HL-60/S4 (cell line): Measurements from ENCODE around the gene CFAP119.
"Not testable (repeated sequence)": the region's sequence is repeated elsewhere in the genome, so short reads cannot be mapped to it uniquely, and the experiment has no call there.

ENCODE experiments used
- in situ Hi-C: fragments of 300-500 bp; cut with MboI; formaldehyde crosslinking; loops from 2 replicates; pipeline ENCODE4 v1.14.3; 2022; ENCODE audit warnings: low sequenced_read_pairs

Gene CFAP119

DNA sequence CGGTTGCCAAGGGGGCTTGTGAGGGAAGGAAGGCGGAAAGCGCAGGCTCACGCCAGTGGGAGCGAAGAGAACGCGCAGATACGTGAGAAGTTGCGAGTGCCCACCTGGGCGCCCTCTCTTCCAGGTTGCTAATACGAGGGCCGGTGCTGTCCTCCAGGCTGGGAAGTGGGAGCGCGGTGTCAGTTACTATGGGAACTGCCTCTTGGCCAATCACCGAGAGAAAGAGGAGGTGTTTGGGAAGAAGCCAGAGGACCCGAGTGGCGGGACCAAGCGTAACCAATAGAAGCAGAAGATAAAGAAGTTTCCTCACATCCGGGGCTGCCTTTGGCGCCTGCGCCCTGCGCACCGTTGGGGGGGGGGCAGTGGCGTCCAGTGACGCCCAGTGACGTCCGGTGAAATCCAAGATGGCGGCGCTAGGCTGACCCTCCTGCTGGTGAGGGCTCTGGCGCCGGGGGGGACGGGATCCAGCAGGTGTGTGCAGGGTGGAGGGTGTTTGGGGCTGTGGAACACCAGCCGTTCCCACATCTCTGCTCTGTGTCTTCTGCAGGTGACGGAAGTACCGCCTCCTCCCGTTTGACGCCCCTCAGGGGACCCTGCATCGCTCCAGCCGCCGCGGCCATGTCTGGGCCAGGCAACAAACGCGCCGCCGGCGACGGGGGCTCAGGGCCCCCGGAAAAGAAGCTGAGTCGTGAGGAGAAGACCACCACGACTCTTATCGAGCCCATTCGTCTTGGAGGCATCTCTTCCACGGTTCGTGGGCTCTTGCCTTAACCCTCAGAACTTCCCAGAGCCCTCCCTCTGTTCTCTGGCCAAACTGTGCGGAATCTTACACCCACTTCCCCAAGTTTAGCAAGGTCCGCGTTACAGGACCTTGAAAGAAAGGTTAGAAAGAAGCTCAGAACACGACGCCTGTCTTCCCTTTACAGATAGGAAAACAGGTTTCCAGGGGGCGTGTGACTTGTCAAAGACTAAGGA, at the start of gene CFAP119, which contains the start of gene RNF40:
Gene CFAP119, minus strand, starts transcription at position 135 of the 975 bp plus-strand sequence. CDS start 314 bp downstream, outside the sequence.
Gene RNF40, plus strand, starts transcription at position 395 of the 975 bp plus-strand sequence. Its CDS starts 224 bp downstream, at position 619.
- in situ Hi-C loops: no loop called here

DNA sequence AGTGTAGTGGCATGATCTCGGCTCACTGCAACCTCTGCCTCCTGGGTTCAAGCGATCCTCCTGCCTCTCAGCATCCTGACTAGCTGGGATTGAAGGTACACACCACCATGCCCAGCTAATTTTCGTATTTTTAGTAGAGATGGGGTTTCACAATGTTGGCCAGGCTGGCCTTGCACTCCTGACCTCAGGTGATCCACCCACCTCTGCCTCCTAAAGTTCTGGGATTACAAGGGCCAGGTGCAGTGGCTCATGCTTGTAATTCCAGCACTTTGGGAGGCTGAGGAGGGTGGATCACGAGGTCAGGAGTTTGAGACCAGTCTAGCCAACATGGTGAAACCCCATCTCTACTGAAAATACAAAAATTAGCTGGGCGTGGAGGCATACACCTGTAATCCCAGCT, 47.8 kb upstream of the CFAP119 start:
- in situ Hi-C loops: not testable (repeated sequence)

DNA sequence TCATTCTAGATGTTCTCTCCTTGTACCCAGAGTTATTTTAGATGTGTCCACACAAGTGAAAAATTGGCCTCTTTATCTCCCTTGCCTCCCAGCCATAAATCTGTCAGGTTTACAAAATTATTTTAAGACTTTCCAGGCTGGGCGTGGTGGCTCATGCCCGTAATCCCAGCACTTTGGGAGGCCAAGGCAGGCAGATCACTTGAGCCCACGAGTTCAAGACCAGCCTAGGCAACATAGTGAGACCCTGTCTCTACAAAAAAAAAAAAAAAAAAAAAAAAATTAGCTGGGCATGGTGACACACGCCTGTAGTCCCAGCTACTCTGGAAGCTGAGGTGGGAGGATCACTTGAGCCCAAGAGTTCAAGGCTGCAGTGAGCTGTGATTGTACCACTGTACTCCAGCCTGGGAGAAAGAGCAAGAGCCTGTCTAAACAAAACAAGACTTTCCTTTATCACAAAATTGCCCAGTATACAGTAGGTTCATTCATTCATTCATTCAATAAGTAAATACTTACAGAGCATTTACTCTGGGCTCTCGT, 47.1 kb upstream of the CFAP119 start:
- in situ Hi-C loops: not testable (repeated sequence)

DNA sequence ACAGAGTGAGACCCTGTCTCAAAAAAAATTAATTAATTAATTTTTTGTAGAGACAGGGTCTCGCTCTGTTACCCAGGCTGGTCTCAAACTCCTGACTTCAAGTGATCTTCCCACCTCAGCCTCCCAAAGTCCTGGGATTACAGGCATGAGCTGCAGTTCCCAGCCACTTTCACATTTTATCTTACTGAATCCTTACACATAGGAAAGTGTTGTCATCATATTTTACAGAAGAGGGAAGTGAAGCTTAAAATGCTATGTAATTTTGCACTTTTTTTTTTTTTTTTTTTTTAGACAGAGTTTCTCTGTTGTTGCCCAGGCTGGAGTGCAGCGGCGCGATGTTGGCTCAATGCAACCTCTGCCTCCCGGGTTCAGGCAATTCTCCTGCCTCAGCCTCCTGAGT, 46.3 kb upstream of the CFAP119 start:
- in situ Hi-C loops: no loop called here

DNA sequence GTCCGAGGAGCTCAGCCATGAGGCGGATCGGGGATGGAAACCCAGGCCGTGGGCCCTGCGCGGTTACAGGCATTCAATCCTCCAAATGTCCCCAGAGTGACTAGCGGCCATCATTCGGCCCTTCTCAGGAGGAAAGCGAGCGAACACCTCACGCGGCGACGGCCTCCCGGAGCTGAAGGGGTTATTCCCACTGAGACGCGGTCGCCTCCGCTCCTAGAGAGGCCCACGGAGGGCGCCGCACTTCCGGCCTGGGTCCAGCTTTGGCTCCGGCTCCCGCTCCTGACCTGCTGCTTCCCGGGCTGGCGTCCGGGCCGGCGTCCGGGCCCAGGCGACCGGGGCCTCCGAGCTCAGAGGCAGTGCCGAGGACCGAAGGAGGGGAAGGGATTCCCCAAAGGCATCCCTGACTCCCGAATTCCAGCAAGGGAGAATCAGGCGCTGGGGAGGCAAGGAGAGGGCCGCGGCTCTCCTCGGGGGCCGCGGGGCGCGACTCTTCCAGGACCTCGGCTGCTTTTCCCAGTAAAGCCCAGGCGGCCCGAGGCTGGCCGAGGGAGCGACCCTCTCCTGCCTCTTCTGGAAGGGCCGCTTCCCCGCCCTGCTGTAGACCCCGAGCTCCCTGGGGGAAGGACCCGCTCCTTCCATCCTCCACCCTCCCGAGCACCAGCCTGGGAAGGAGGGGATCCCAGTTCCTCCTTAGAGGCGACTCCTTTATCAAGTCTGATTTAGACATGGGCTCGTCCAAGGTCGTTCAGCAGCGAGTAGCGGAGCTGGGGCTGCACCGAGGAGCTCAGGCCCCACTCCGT, 43.7 kb upstream of the CFAP119 start:
- in situ Hi-C loops: no loop called here

DNA sequence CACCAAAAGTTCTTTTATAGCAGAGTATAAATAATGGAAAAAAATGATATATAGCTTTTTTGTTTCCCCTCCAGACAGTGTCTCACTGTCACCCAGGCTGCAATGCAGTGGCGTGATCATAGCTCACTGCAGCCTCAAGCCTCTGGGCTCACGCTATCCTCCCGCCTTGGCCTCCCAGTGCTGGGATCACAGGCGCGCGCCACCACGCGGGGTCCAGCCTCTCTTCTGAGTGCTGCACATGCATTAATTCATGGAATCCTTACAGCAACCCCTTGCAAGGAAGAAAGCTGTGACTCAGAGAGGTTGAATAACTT, 43.2 kb upstream of the CFAP119 start:
- in situ Hi-C loops: no loop called here

DNA sequence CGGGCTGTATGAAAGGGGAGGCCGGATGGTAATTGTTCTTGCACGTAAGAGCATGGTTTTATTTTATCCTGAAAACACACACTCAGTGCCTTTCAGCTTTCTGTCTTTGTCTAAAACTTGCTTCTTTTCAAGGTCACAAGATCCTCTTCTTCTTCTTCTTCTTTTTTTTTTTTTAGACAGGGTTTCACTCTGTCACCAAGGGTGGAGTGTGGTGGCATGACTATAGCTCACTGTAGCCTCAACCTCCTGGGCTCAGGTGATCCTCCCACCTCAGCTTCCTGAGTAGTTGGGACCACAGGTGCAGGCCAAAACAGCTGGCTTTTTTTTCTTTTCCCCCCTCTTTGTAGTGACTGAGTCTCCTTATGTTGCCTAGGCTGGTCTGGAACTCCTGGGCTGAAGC, 41.1 kb upstream of the CFAP119 start:
- in situ Hi-C loops: no loop called here

DNA sequence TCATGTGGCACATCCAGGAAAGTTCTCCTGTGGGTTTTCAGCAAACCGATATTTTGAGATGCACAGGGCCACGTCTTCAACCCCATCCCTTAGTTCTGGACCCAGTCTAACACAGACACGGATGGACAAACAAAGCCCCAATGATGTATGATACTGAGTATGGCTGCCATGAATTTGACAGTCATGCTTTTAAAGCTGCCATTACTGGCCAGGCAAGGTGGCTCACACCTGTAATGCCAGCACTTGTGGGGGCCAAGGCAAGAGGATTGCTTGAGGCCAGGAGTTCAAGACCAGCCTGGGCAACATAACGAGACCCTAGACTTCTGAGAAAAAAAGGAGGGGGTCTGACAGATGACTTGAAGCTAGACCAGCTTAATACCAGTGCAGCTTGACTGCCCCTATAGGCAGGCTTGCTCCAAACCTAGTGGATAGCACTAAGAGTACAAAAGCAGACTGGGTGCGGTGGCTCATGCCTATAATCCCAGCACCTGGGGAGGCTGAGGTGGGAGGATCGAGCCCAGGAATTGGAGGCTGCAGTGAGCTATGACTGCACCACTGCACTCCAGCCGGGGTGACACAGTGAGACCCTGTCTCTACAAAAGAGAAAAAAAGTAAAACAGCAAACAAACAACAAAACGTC, 35.9 kb upstream of the CFAP119 start:
- in situ Hi-C loops: no loop called here

DNA sequence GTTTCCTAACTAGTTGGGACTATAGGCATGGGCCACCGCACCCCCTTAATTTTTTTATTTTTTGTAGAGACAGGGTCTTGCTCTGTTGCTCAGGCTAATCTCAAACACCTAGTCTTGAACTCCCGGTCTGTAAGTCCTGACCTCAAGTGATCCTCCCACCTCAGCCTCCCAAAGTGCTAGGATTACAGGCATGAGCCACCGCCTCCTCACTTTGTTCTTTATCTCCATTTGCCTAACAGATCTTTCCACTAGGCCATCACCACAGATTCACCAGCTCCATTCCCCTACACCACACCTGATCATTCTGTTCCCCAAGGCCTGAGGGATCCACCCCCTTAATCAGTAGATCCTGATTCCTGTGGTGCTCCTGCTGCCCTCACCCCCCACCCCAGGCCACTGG, 32.8 kb upstream of the CFAP119 start:
- in situ Hi-C loops: no loop called here

DNA sequence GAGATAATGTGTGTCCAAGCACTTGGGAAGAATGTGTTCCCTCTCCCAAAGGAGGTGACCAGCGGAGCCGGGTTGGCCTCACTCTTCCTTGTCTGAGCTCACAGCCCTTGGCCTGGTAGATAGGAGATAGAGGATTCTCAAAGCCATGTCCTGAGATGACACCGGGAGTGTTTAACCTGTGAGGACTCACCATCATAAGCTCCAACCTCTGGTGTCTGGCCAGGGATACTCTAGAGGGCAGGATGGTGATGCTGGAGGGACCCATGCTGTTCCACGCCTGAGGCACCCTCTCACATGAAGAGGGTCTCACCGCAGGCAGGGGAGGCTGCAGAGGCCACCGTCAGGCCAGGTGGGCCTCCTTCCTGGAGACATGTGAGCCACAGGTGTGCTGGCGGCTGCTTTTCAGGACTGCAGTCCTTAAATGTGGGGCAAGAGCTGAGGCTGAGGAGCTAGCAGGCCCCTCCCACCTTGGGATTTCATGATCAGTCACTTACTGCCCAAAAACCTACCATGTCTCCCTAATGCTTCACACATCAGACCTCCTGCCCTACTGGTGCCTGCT, 31.7 kb upstream of the CFAP119 start:
- in situ Hi-C loops: no loop called here

DNA sequence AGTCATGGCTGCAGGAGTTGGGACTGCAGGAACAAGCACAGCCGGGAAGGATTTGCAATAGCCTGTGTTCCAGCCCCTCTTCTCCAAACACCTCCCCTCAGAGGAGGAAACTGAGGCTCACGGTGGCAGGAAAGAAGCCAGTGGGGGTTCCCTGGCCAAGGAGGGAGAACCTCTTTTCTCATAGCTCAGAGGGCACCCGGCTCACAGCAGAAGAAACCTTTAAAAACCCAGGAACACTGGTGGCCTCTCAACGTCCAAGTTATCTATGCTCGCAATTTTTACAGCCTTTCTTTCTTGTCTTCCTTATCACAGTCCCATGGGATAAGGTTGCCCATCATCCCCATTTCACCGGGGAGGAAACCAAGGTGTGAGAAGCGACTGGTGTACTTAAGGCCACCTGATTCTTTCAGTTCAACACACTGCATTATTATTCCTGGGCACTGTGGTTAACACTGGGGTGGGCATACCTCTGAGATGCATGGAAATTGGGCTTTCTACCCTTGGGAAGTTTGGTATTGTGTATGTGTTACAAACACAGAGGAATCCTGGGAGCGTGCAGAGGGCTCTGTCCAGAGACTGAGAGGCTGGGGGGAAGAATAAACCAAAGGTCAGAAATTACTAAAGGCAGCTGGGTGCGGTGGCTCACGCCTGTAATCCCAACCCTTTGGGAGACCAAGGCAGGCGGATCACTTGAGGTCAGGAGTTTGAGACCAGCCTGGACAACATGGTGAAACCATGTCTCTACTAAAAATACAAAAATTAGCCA, 25.9 kb upstream of the CFAP119 start:
- in situ Hi-C loops: no loop called here

DNA sequence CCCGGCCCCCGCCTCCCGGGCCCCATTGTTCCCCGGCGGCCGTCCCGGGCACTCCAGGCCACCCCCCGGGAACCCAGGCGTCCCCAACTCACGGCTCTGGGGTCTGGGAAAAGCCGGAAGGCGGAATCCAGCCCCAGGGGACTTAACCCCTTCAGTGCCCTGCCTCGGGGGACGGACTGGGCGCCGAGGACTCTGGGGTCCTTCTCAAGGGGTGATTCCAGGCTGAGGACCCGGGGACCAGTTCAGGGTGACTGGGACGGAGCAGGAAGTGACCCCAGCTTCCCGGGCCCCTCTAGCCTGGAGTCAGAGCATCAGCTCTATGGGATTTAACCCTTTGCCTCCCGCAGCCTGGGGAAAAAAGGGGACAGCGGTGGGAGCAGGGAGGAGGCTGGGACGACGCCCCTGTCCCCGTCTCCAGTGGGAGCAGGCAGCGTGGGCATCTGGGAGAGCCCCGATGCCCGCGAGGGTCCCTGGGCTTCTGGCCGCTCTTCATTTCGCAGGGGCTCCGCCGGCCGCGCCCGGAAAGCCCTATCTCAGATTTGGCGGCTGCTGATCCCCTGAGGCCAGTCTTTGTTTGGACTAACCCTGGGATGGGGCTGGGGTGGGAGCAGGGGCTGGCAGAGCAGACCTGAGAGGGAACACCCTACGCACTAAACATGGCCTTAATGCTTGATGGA, 25.2 kb upstream of the CFAP119 start, which contains the start of gene ZNF629:
Gene ZNF629, minus strand, starts transcription at position 270 of the 677 bp plus-strand sequence. CDS start 2,723 bp downstream, outside the sequence.
- in situ Hi-C loops: no loop called here

DNA sequence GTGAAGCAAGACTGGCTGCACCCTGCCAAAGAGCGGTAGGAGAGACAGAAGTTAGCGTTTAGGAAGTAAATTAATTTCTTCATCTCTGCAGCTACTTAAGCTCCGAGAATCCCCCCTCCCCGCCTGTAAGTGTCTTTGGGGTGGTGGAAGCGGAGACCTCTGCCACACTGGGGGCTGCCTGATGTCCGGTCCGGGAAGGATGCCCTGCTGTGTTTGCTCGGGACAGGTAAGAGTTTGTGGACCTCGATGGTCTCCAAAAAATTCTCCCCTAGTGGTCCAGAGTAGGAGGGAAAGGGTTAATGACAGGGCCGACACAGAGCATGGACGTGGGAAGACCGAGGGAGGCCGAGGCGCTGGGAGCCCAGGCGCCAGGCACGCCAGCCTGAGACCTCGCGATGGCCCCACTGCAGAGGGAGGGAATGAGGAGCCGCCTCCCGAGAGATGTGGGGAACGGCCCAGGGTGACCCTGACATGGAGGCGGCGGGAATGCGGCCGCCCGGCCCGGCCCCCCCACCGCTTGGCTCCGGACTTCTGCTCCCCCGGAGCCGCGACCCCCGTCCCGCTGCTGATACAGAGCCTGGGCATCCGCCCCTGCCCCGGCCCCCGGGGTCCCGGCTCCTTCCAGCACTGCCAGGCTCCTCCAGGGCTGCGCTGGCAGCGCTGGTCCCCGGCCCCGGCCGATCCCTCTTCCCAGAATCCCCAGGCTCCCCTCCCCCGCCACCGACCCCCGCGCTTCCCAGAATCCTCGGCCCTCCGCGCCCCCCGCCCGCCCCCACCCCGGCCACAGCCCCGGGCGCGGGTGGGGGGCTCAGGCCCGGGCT, 24.5 kb upstream of the CFAP119 start:
- in situ Hi-C loops: no loop called here

DNA sequence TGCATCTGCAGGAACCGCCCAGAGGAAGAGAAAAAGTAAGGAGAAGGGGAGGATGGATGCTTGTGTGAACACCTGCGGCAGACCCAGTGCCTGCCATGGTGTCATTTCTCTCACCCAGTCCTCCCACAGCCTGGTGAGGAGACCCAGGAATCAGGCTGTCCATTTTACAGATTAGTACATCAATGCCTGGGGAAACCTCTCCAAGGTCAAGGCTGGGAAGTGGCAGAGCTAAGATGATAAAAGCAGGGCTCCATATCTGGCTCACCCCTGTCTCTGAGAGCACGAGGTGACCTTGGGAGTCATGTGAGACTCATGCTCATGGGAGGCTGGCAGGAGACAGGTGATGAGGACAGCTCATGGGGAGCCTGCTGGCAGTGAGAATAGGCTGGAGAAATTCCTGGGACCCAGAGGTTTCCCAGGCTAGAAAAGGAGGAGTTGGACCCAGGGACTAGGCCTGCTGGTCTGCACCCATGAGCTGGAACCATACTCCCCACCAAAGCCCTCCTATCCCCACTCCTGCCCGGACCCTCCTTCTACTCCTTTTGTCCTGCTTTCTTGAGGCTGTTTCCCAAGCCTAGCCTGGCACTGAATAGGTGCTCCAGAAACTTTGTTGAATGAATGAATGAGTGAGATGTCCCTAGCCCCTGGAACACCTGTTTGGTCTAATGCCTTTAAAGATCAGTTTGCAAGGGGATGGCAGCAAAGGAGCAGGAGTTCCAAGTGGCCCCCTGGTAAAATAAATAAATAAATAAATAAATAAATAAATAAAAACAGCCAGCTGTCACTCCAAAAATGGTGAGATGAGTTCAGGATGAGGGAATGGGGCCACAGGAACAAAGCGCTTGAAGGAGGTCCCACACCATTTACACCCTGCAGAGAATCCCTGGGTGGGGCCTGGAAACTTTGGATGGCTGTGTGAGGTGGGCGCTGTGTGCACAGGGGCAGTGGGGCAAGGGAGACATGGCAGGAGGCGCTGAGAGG, 23.6 kb upstream of the CFAP119 start:
- in situ Hi-C loops: no loop called here

DNA sequence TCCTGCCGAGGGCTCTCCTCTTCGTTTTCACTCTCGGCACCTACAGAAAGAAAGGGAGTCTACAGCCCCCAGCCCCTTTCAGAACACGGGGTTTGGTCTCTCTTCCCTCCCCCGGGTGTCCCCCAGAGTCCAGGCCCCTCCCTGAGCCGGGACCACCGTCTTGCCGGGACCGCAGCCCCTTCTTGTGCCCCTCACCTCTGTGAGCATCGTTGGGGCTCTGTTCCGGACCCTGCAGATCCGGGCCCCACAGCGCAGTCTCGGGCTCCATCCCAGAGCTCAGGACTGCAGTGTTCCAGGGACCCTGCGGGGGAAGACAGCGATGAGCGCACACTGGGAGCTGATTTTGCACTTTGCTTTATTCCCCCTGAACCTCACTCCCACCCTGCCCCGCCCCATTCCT, 22.4 kb upstream of the CFAP119 start:
- in situ Hi-C loops: no loop called here

DNA sequence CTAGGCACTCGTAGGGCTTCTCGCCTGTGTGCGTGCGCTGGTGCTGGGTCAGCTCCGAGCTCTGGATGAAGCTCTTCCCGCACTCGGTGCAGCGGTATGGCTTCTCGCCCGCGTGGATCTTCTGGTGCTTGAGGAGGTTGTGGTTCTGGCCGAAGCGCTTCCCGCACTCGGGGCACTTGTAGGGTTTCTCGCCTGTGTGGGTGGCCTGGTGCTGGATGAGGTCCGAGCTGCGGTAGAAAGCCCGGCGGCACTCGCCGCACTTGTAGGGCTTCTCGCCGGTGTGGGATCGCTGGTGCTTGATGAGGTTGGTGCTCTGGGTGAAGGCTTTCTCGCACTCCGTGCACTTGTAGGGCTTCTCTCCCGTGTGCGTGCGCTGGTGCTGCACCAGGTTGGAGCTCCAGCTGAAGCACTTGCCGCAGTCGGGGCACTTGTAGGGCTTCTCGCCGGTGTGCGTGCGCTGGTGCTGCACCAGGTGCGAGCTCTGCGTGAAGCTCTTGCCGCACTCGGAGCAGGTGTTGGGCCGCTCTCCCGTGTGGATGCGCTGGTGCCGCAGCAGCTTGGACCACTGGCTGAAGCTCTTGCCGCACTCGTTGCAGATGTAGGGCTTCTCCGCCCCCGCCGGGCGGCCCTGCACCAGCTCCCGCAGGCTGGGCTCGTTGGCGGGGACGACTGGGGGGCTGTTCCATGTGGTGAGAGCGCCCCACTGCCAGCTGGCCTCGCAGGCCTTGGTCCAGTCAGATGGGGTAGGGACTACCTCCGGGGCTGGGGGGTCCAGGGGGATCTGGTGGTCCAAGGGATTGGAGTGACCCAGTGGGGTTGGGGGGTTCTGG, 21.6 kb upstream of the CFAP119 start:
- in situ Hi-C loops: no loop called here
